Progenitor cell of endocrine pancreas (in vitro differentiated cells): Measurements from ENCODE around the gene MICU1. TPM values are rescaled to one million over a fixed set of nuclear protein-coding genes. Genes with fewer than 3 reads are reported as not detected.

Source experiments
- DNase-seq: peaks from one replicate; pipeline ENCODE4 v3.0.0; 2021; ENCODE audit warnings: low spot score; ENCODE audit not compliant: unreplicated experiment
- H3K27ac Mint-ChIP-seq: 2 replicates; pipeline ENCODE4 v1.8.0; 2021; ENCODE audit warnings: mild to moderate bottlenecking, moderate library complexity, mixed read lengths
- H3K27me3 Mint-ChIP-seq: 2 replicates; pipeline ENCODE4 v1.8.0; 2021; ENCODE audit warnings: mixed read lengths
- H3K36me3 Mint-ChIP-seq: 2 replicates; pipeline ENCODE4 v1.8.0; 2022; ENCODE audit warnings: mixed read lengths; ENCODE audit not compliant: insufficient read depth
- H3K4me1 Mint-ChIP-seq: 2 replicates; pipeline ENCODE4 v1.8.0; 2021; ENCODE audit warnings: low read depth, mixed read lengths
- H3K4me3 Mint-ChIP-seq: 2 replicates; pipeline ENCODE4 v1.8.0; 2021; ENCODE audit warnings: low read depth, mild to moderate bottlenecking, moderate library complexity, mixed read lengths
- H3K9me3 Mint-ChIP-seq: 2 replicates; pipeline ENCODE4 v1.8.0; 2021; ENCODE audit warnings: low read depth, mixed read lengths
- CTCF ChIP-seq: fragments of 200-600 bp; sonication (generic); IDR thresholded peaks from one replicate; pipeline ENCODE4 v1.5.0; 2021; ENCODE audit warnings: antibody characterized with exemption, mild to moderate bottlenecking; ENCODE audit not compliant: unreplicated experiment
- total RNA-seq: library from RNA; stranded (reverse); gene quantifications from 2 replicates; pipeline ENCODE4 v1.2.1, GENCODE V29; 2021

MICU1 gene
- total RNA-seq, 1 donor from 2014 or later, result 63.3 TPM

- H3K27me3 Mint-ChIP-seq, result no peaks in the 10 kb centered on the region
- H3K27ac Mint-ChIP-seq, result no peak overlapping the region
- no peaks in the 10 kb centered on the region for H3K9me3 Mint-ChIP-seq
- TF ChIP-seq CTCF, result no peak
- peaks cover 20% of the 10 kb centered on the region for H3K36me3 Mint-ChIP-seq
- no peak overlapping the region for H3K4me3 Mint-ChIP-seq
- H3K4me1 Mint-ChIP-seq, result peaks cover 17% of the 10 kb centered on the region
- DNase-seq, result no peak
Measured at GRCh38 chr10:72335394-72336258, 290.3 kb downstream of the MICU1 start.

- Mint-ChIP-seq H3K9me3 (no peaks in the 10 kb centered on the region), H3K4me1 (peaks cover 17% of the 10 kb centered on the region), H3K27me3 (no peaks in the 10 kb centered on the region), H3K27ac (no peak overlapping the region), H3K36me3 (peaks cover 18% of the 10 kb centered on the region), H3K4me3 (no peak overlapping the region)
- DNase-seq, result no peak
- no peak for TF ChIP-seq CTCF
Measured at GRCh38 chr10:72334825-72335393, 291.0 kb downstream of the MICU1 start.

GRCh38 chr10:72334196-72334824, 291.6 kb downstream of the MICU1 start:
- Mint-ChIP-seq H3K4me3 (no peak overlapping the region), H3K9me3 (no peaks in the 10 kb centered on the region), H3K27me3 (no peaks in the 10 kb centered on the region), H3K27ac (no peak overlapping the region), H3K4me1 (peaks cover 19% of the 10 kb centered on the region), H3K36me3 (peaks cover 18% of the 10 kb centered on the region)
- no peak for DNase-seq
- TF ChIP-seq CTCF, result no peak

GRCh38 chr10:72333112-72334015, 292.5 kb downstream of the MICU1 start:
- no peak for DNase-seq
- Mint-ChIP-seq H3K4me1 (peaks cover 19% of the 10 kb centered on the region), H3K9me3 (no peaks in the 10 kb centered on the region), H3K36me3 (peaks cover 18% of the 10 kb centered on the region), H3K27ac (no peak overlapping the region), H3K4me3 (no peak overlapping the region), H3K27me3 (no peaks in the 10 kb centered on the region)
- no peak for TF ChIP-seq CTCF
